Neural progenitor cell (in vitro differentiated cells): ENCODE results near the gene NKAIN2. TPM values are rescaled to one million over a fixed set of nuclear protein-coding genes. Genes with fewer than 3 reads are reported as not detected.
"Not testable (repeated sequence)": the region's sequence is repeated elsewhere in the genome, so short reads cannot be mapped to it uniquely, and the experiment has no call there.

ENCODE experiments used
- DNase-seq: peaks from one replicate; pipeline ENCODE4 v3.0.0-alpha.2; 2016; ENCODE audit warnings: low spot score
- H2AFZ ChIP-seq: fragments of 200-600 bp; sonication (generic); replicated peaks from 2 replicates; pipeline ENCODE4 v1.6.1; 2016; ENCODE audit warnings: antibody characterized with exemption
- H3F3A ChIP-seq: fragments of 200-600 bp; sonication (generic); 2 replicates; pipeline ENCODE4 v1.6.1; 2016; ENCODE audit warnings: antibody characterized with exemption, low read depth
- H3K27ac ChIP-seq: fragments of 200-600 bp; sonication (generic); 2 replicates; pipeline ENCODE4 v1.5.1; 2016; ENCODE audit warnings: mild to moderate bottlenecking
- H3K27me3 ChIP-seq: fragments of 200-600 bp; sonication (generic); 2 replicates; pipeline ENCODE4 v1.6.1; 2016; ENCODE audit warnings: mild to moderate bottlenecking, moderate library complexity
- H3K36me3 ChIP-seq: fragments of 200-600 bp; sonication (generic); 2 replicates; pipeline ENCODE4 v1.5.1; 2016
- H3K4me1 ChIP-seq: fragments of 200-600 bp; sonication (generic); 2 replicates; pipeline ENCODE4 v1.6.1; 2016; ENCODE audit warnings: mixed run types
- H3K4me2 ChIP-seq: fragments of 200-600 bp; sonication (generic); 2 replicates; pipeline ENCODE4 v1.6.1; 2016
- H3K4me3 ChIP-seq: fragments of 200-600 bp; sonication (generic); 2 replicates; pipeline ENCODE4 v1.5.1; 2016
- H3K79me2 ChIP-seq: fragments of 200-600 bp; sonication (generic); 2 replicates; pipeline ENCODE4 v1.6.1; 2016; ENCODE audit warnings: low read depth
- H3K9ac ChIP-seq: fragments of 200-600 bp; sonication (generic); 2 replicates; pipeline ENCODE4 v1.6.1; 2016
- H3K9me3 ChIP-seq: fragments of 200-600 bp; sonication (generic); 2 replicates; pipeline ENCODE4 v1.5.1; 2016; ENCODE audit warnings: low read depth
- H4K20me1 ChIP-seq: fragments of 200-600 bp; sonication (generic); 2 replicates; pipeline ENCODE4 v1.6.1; 2016; ENCODE audit warnings: low read depth
- H3K27ac Mint-ChIP-seq: 3 replicates; pipeline ENCODE4 v1.8.0; 2021; ENCODE audit warnings: mixed read lengths
- H3K27me3 Mint-ChIP-seq: 2 replicates; pipeline ENCODE4 v1.8.0; 2022; ENCODE audit warnings: low read depth, mild to moderate bottlenecking, inconsistent platforms, moderate library complexity, mixed read lengths; ENCODE audit not compliant: insufficient read depth
- H3K36me3 Mint-ChIP-seq: 3 replicates; pipeline ENCODE4 v1.8.0; 2021; ENCODE audit warnings: mixed read lengths
- H3K4me1 Mint-ChIP-seq: 3 replicates; pipeline ENCODE4 v1.8.0; 2021; ENCODE audit warnings: mixed read lengths
- H3K4me3 Mint-ChIP-seq: 3 replicates; pipeline ENCODE4 v1.8.0; 2021; ENCODE audit warnings: mild to moderate bottlenecking, moderate library complexity, mixed read lengths
- H3K9me3 Mint-ChIP-seq: 3 replicates; pipeline ENCODE4 v1.8.0; 2020; ENCODE audit warnings: mixed read lengths
- CTCF ChIP-seq: fragments of 200-600 bp; sonication (generic); IDR thresholded peaks from 2 replicates; pipeline ENCODE4 v1.5.1; 2017; ENCODE audit warnings: antibody characterized with exemption, mild to moderate bottlenecking
- EZH2 ChIP-seq: fragments of 200-600 bp; sonication (generic); IDR thresholded peaks from 2 replicates; pipeline ENCODE4 v1.6.1; 2017; ENCODE audit warnings: antibody characterized with exemption, mild to moderate bottlenecking, moderate library complexity
- EZH2phosphoT487 ChIP-seq: fragments of 200-600 bp; sonication (generic); IDR thresholded peaks from 2 replicates; pipeline ENCODE4 v1.6.1; 2017; ENCODE audit warnings: antibody characterized with exemption
- total RNA-seq: library from RNA; depleted of rRNA; stranded (reverse); fragments of >200 nt; gene quantifications from 2 replicates; pipeline ENCODE4 v1.2.3, GENCODE V29; 2015; ENCODE audit warnings: low replicate concordance

Gene NKAIN2
- total RNA-seq, 1 donor from 2014 or later = 0.45 TPM

- H3K9me3 ChIP-seq = no peaks in the 10 kb centered on the region
These were observed 890.6 kb downstream of the NKAIN2 start for GRCh38 chr6:124694139-124694705.

GRCh38 chr6:124699038-124699437 lies 895.4 kb downstream of the NKAIN2 start:
- Histone ChIP-seq H3K27ac (no peak overlapping the region), H3F3A (no peaks in the 10 kb centered on the region), H3K79me2 (no peaks in the 10 kb centered on the region), H2AFZ (peak overlapping the region; percentile 29), H3K36me3 (no peaks in the 10 kb centered on the region), H3K27me3 (no peaks in the 10 kb centered on the region), H3K4me1 (no peaks in the 10 kb centered on the region), H3K4me2 (no peak overlapping the region), H3K9me3 (no peaks in the 10 kb centered on the region), H4K20me1 (no peaks in the 10 kb centered on the region), H3K9ac (no peak overlapping the region), H3K4me3 (no peak overlapping the region)
- Mint-ChIP-seq H3K27ac (no peak overlapping the region), H3K4me3 (no peak overlapping the region), H3K9me3 (no peaks in the 10 kb centered on the region), H3K27me3 (peaks cover 6% of the 10 kb centered on the region), H3K36me3 (no peaks in the 10 kb centered on the region), H3K4me1 (peaks cover 4% of the 10 kb centered on the region)
- TF ChIP-seq EZH2 (no peak), CTCF (no peak), EZH2phosphoT487 (no peak)
- DNase-seq = peak; percentile 6

More at GRCh38 chr6:124694139-124694705, 890.6 kb downstream of the NKAIN2 start:
- Histone ChIP-seq H2AFZ (peak overlapping the region; percentile 26), H3K27me3 (no peaks in the 10 kb centered on the region), H3K4me3 (no peak overlapping the region), H3K4me2 (no peak overlapping the region), H3K79me2 (no peaks in the 10 kb centered on the region), H3F3A (no peaks in the 10 kb centered on the region), H3K27ac (no peak overlapping the region), H4K20me1 (no peaks in the 10 kb centered on the region), H3K4me1 (no peaks in the 10 kb centered on the region), H3K36me3 (no peaks in the 10 kb centered on the region), H3K9ac (no peak overlapping the region)
- Mint-ChIP-seq H3K36me3 (no peaks in the 10 kb centered on the region), H3K27ac (no peak overlapping the region), H3K27me3 (peaks cover 6% of the 10 kb centered on the region), H3K4me3 (no peak overlapping the region), H3K9me3 (no peaks in the 10 kb centered on the region), H3K4me1 (peaks cover 4% of the 10 kb centered on the region)
- no peak for DNase-seq
- no peak for TF ChIP-seq EZH2phosphoT487
- TF ChIP-seq CTCF = no peak
- no peak for TF ChIP-seq EZH2

GRCh38 chr6:124703541-124703940 lies 899.9 kb downstream of the NKAIN2 start:
- Histone ChIP-seq H3F3A (no peaks in the 10 kb centered on the region), H3K4me1 (no peaks in the 10 kb centered on the region), H3K27me3 (no peaks in the 10 kb centered on the region), H3K9ac (no peak overlapping the region), H4K20me1 (no peaks in the 10 kb centered on the region), H3K9me3 (no peaks in the 10 kb centered on the region), H3K36me3 (no peaks in the 10 kb centered on the region), H3K4me2 (no peak overlapping the region), H3K79me2 (no peaks in the 10 kb centered on the region), H3K4me3 (no peak overlapping the region), H3K27ac (no peak overlapping the region), H2AFZ (no peak overlapping the region)
- no peak for DNase-seq
- Mint-ChIP-seq H3K9me3 (no peaks in the 10 kb centered on the region), H3K27me3 (peaks cover 5% of the 10 kb centered on the region), H3K4me3 (no peak overlapping the region), H3K36me3 (no peaks in the 10 kb centered on the region), H3K4me1 (no peaks in the 10 kb centered on the region), H3K27ac (no peak overlapping the region)
- TF ChIP-seq EZH2 = no peak
- no peak for TF ChIP-seq EZH2phosphoT487
- TF ChIP-seq CTCF = no peak

GRCh38 chr6:124712532-124712931 lies 908.9 kb downstream of the NKAIN2 start:
- not testable (repeated sequence) for H3K4me3 ChIP-seq, H4K20me1 ChIP-seq, H3K79me2 ChIP-seq, H3K4me1 ChIP-seq, H3K27me3 Mint-ChIP-seq, H3K36me3 ChIP-seq, H3K9me3 ChIP-seq, H3K27ac Mint-ChIP-seq, H3K4me3 Mint-ChIP-seq, H3K27me3 ChIP-seq, H3K36me3 Mint-ChIP-seq, DNase-seq, H3F3A ChIP-seq, H3K9me3 Mint-ChIP-seq, H3K4me1 Mint-ChIP-seq, H3K9ac ChIP-seq, H2AFZ ChIP-seq, H3K27ac ChIP-seq, H3K4me2 ChIP-seq
